ENCODE measurements around the gene HSPA1B. TPM values are rescaled to one million over a fixed set of nuclear protein-coding genes. Genes with fewer than 3 reads are reported as not detected.

Gene HSPA1B
- total RNA-seq, 6 experiments from 2014 or later = 41.5 to 144 (median 47.5) TPM

DNA sequence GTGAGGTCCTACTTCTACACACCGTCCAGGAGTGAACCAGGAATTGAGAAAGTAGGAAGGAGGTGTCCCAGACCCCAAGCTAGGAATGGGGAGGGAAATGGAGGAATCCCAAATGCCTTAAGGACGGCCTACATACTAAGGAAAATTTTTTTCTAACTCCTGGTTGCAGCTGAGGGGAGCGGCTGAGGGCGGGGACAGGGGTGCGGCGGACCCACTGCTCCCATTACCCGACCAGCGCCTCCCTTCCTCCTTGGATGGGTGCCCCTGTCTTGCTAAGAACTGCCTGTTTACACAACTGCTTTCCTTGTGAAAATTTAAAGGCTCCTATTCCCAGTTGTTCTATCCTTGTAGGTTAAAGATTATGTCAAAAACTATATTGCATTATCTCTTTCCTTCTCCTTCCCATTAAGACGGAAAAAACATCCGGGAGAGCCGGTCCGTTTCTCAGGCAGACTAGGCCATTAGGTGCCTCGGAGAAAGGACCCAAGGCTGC, 699 bp upstream of the HSPA1B start:
- H3K27ac ChIP-seq = peak overlapping the region; percentile 87 to 98 (median 90)
- intact Hi-C loops (cut with DNase I) = no loop called here
- WGBS (ENCODE audit: insufficient coverage, low coverage, low lambda C conversion rate, missing lambda C conversion rate) = 35% methylated on average over 13 of the region's 13 CpGs
- DNase-seq = peak; percentile 67 to 79 (median 74)
- no peaks in the 10 kb centered on the region for H3K27me3 ChIP-seq
- no peak for ATAC-seq
- H3K4me1 ChIP-seq = peaks cover 0 to 29% (median 7%) of the 10 kb centered on the region in 4 donors
- no peak for TF ChIP-seq POLR2A (IDR thresholded peaks at IDR 0.05)
- no peak for TF ChIP-seq CTCF (IDR thresholded peaks at IDR 0.05)
- H3K9me3 ChIP-seq = no peaks in the 10 kb centered on the region
- peak overlapping the region; percentile 12 to 48 (median 36) for H3K4me3 ChIP-seq
- H3K36me3 ChIP-seq = peaks cover 0 to 3% (median 0%) of the 10 kb centered on the region in 4 donors

GRCh38 chr6:31829633-31830283, 2.2 kb downstream of the HSPA1B start:
- intact Hi-C loops (cut with DNase I) = loop anchor here (10.0 kb wide), 1 partner anchor 55 kb away; the partner anchor contains the start of gene VWA7 (in 2 of the 2)
- 0% methylated on average over 14 of the region's 15 CpGs for whole genome bisulfite sequencing (ENCODE audit: insufficient coverage, low coverage, low lambda C conversion rate, missing lambda C conversion rate)
- Histone ChIP-seq H3K4me3 (peak overlapping the region; percentile 36 to 68 (median 62)), H3K27ac (peak overlapping the region; percentile 75 to 91 (median 90)), H3K9me3 (no peaks in the 10 kb centered on the region), H3K4me1 (peaks cover 0 to 33% (median 4%) of the 10 kb centered on the region in 4 donors), H3K36me3 (peaks cover 0 to 3% (median 0%) of the 10 kb centered on the region in 4 donors), H3K27me3 (no peaks in the 10 kb centered on the region)
- ATAC-seq (peak in 3 of 4 donors; percentile 0 to 4 (median 1)), DNase-seq (peak in 1 of 3 donors; percentile 74)
- TF ChIP-seq CTCF (IDR thresholded peaks at IDR 0.05) (peak; percentile 28 to 41 (median 37)), POLR2A (IDR thresholded peaks at IDR 0.05) (no peak)

- DNase-seq (no peak), ATAC-seq (no peak)
- Histone ChIP-seq H3K36me3 (peaks cover 0 to 3% (median 0%) of the 10 kb centered on the region in 4 donors), H3K9me3 (no peaks in the 10 kb centered on the region), H3K4me3 (peak overlapping the region; percentile 36 to 68 (median 62)), H3K27ac (peak overlapping the region; percentile 75 to 91 (median 90)), H3K27me3 (no peaks in the 10 kb centered on the region), H3K4me1 (peaks cover 0 to 31% (median 4%) of the 10 kb centered on the region in 4 donors)
- intact Hi-C loops (cut with DNase I) = loop anchor here (10.0 kb wide), 1 partner anchor 56 kb away; the partner anchor contains the start of gene VWA7 (in 2 of the 2)
- WGBS (ENCODE audit: insufficient coverage, low coverage, low lambda C conversion rate, missing lambda C conversion rate) = 53% methylated on average over 6 of the region's 6 CpGs
- no peak for TF ChIP-seq CTCF (IDR thresholded peaks at IDR 0.05)
- no peak for TF ChIP-seq POLR2A (IDR thresholded peaks at IDR 0.05)
Measured at GRCh38 chr6:31830886-31831335, 3.4 kb downstream of the HSPA1B start.

DNA sequence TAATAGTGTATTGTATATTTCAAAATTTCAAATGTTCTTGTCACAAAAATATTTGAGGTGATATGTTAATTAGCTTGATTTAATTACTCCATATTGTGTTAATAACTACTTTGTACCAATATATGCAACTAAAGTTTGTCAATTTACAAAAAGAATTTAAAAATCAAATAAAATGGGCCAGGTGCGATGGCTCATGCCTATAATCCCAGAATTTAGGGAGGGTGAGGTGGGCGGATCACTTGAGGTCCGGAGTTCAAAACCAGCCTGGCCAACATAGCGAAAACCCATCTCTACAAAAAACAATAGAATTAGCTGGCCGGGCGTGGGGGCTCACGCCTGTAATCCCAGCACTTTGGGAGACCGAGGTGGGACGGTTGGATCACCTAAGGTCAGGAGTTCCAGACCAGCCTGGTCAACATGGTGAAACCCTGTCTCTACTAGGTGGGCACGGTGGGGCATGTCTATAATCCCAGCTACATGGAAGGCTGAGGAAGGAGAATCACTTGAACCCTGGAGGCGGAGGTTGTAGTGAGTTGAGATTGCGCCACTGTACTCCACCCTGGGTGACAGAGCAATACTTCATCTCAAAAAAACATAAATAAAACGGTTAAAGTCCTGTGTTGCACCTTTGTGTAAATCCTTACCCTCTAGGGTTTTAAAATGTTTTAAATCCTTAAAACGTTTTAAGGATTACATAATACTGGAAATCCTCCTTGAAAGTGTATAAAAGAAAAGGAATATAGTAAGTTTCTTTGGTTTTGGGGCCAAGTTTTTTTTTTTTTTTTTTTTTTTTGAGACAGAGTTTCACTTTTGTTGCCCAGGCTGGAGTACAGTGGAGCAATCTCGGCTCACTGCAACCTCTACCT, 4.0 kb downstream of the HSPA1B start:
- no peak for ATAC-seq
- 72% methylated on average over 15 of the region's 15 CpGs for WGBS (ENCODE audit: insufficient coverage, low coverage, low lambda C conversion rate, missing lambda C conversion rate)
- H3K27me3 ChIP-seq = no peaks in the 10 kb centered on the region
- H3K4me3 ChIP-seq = peak overlapping the region in 1 of 3 donors; percentile 68
- TF ChIP-seq CTCF (IDR thresholded peaks at IDR 0.05) (no peak), POLR2A (IDR thresholded peaks at IDR 0.05) (no peak)
- H3K4me1 ChIP-seq = peaks cover 0 to 31% (median 6%) of the 10 kb centered on the region in 4 donors
- DNase-seq = no peak
- no peaks in the 10 kb centered on the region for H3K9me3 ChIP-seq
- intact Hi-C loops (cut with DNase I) = loop anchor here (10.0 kb wide), 1 partner anchor 57 kb away; the partner anchor contains the start of gene VWA7 (in 2 of the 2)
- H3K36me3 ChIP-seq = peaks cover 0 to 3% (median 0%) of the 10 kb centered on the region in 4 donors
- peak overlapping the region in 2 of 3 donors; percentile 75 to 91 for H3K27ac ChIP-seq

Data from right lobe of liver (tissue), 6 donors.